ENCODE results near the gene SLFN12L. TPM values are rescaled to one million over a fixed set of nuclear protein-coding genes. Genes with fewer than 3 reads are reported as not detected.

The SLFN12L gene
- total RNA-seq, 4 donors from 2014 or later = 0.32 to 1.7 (median 1.0) TPM

DNA sequence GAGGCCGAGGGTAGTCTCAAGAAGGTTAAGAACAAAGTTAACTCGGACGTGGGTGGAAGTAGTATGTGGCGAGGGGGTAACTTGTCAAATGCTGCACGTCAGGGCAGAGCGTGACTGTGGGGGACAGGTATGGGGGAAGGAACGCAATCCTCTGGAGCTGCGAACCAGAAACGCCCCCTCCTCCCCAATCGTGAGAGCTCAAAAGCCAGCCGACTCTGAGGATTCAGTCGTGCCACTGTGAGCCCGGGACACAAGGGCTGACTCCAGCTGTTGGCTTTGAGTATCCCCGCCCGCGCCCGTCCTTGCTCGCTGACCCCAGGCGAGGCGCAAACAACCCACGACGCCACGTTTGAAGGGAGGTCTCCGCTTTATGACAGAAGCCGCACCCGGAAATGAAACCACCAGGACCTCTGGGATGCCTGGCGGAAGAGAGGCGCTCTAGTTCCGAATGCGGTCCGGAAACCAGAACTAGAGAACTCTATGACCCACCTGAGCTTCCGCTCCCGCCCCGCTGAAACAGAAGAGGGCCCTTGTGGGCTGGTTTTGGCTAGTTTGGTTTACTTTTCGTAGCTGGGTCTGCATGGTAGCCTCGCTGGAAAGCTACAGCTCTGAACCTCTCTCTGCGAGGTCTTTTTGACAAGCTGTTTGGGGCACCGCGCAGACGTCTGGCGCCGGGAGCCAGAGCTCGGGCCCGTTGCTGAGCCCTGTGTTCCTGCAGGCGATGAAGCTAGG, 40.9 kb upstream of the SLFN12L start, which contains the start of gene PEX12:
Gene PEX12 (minus strand): TSS at position 375 of the 732 bp plus-strand sequence. CDS start 550 bp downstream, outside the sequence.
- Histone ChIP-seq H3K4me3 (peak within 1 kb of the TSS; percentile 72 to 84 (median 75)), H3K36me3 (peaks cover 0 to 32% (median 25%) of the 10 kb centered on the region in 4 donors), H3K27ac (replicated peaks in 1 of 4) (peak within 1 kb of the TSS; percentile 86 to 92 (median 88)), H3K27me3 (no peaks in the 10 kb centered on the region), H3K4me1 (peaks cover 19 to 25% (median 24%) of the 10 kb centered on the region in 4 donors), H3K9me3 (no peaks in the 10 kb centered on the region)
- intact Hi-C loops (cut with DNase I) = no loop called here
- peak; percentile 95 for DNase-seq (ENCODE audit: extremely low spot score)
- TF ChIP-seq POLR2A (IDR thresholded peaks at IDR 0.05; ENCODE audit: low read depth) (no peak), POLR2AphosphoS5 (IDR thresholded peaks at IDR 0.05) (peak; percentile 89 to 92)
- TF ChIP-seq, protein P1, sequence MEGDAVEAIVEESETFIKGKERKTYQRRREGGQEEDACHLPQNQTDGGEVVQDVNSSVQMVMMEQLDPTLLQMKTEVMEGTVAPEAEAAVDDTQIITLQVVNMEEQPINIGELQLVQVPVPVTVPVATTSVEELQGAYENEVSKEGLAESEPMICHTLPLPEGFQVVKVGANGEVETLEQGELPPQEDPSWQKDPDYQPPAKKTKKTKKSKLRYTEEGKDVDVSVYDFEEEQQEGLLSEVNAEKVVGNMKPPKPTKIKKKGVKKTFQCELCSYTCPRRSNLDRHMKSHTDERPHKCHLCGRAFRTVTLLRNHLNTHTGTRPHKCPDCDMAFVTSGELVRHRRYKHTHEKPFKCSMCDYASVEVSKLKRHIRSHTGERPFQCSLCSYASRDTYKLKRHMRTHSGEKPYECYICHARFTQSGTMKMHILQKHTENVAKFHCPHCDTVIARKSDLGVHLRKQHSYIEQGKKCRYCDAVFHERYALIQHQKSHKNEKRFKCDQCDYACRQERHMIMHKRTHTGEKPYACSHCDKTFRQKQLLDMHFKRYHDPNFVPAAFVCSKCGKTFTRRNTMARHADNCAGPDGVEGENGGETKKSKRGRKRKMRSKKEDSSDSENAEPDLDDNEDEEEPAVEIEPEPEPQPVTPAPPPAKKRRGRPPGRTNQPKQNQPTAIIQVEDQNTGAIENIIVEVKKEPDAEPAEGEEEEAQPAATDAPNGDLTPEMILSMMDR (IDR thresholded peaks at IDR 0.05) = peak in 2 of 3 experiments; percentile 6 to 23
- WGBS = 0% methylated on average over 18 of the region's 45 CpGs

DNA sequence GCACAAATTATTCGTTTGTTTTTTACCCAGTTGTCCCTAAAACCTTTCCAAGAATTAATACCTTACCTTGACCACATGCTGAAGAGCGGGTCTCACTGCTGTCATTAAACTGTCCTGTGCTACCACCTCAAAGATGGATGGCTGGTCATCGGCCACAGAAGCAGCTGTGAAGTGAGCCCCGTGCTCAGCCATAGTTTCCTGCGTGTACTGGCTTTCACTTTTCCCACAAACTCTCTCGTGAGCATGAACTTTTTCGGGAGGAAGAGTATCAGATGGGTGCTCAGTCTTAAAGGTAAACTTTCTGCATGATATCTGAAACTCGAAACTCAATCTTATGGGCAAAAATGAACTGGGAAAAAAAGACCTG, 40.3 kb upstream of the SLFN12L start:
- no peak for DNase-seq (ENCODE audit: extremely low spot score)
- Histone ChIP-seq H3K4me3 (peak overlapping the region; percentile 72 to 84 (median 75)), H3K9me3 (no peaks in the 10 kb centered on the region), H3K27me3 (no peaks in the 10 kb centered on the region), H3K4me1 (peaks cover 19 to 25% (median 24%) of the 10 kb centered on the region in 4 donors), H3K36me3 (peaks cover 0 to 35% (median 25%) of the 10 kb centered on the region in 4 donors), H3K27ac (replicated peaks in 1 of 4) (peak overlapping the region; percentile 86 to 92 (median 88))
- 5% methylated on average over 8 of the region's 8 CpGs for WGBS
- TF ChIP-seq EP300 (IDR thresholded peaks at IDR 0.05) (no peak), POLR2A (IDR thresholded peaks at IDR 0.05; ENCODE audit: low read depth) (no peak), POLR2AphosphoS5 (IDR thresholded peaks at IDR 0.05) (no peak)
- TF ChIP-seq, protein P1 (IDR thresholded peaks at IDR 0.05) = no peak
- intact Hi-C loops (cut with DNase I) = no loop called here

DNA sequence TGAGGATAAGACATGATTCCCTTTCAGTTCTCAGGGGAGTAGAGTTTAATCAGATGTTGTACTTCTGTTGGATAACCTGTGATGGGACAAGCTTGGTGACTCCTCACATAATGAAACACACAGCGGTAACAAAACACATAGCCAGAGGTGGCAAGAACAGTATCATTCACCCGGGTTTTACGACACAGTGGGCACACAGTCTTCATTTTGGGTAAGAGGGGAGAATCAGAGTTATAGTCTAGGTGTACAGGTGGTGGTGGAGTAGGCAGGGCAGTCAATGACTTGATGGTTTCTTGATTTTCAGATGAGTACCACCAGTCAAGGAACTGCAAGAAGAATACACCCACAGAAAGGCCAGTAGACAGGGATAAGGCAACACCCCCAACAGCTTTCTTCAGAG, 38.3 kb upstream of the SLFN12L start:
- TF ChIP-seq, protein P1 (IDR thresholded peaks at IDR 0.05) = no peak
- no peak for TF ChIP-seq POLR2A (IDR thresholded peaks at IDR 0.05; ENCODE audit: low read depth)
- no peak for TF ChIP-seq EP300 (IDR thresholded peaks at IDR 0.05)
- no peak for DNase-seq (ENCODE audit: extremely low spot score)
- intact Hi-C loops (cut with DNase I) = no loop called here
- Histone ChIP-seq H3K27me3 (no peaks in the 10 kb centered on the region), H3K4me3 (no peak overlapping the region), H3K9me3 (no peaks in the 10 kb centered on the region), H3K27ac (replicated peaks in 1 of 4) (no peak overlapping the region), H3K4me1 (peaks cover 19 to 34% (median 29%) of the 10 kb centered on the region in 4 donors), H3K36me3 (peaks cover 0 to 42% (median 30%) of the 10 kb centered on the region in 4 donors)
- 90% methylated on average over 3 of the region's 3 CpGs for WGBS

DNA sequence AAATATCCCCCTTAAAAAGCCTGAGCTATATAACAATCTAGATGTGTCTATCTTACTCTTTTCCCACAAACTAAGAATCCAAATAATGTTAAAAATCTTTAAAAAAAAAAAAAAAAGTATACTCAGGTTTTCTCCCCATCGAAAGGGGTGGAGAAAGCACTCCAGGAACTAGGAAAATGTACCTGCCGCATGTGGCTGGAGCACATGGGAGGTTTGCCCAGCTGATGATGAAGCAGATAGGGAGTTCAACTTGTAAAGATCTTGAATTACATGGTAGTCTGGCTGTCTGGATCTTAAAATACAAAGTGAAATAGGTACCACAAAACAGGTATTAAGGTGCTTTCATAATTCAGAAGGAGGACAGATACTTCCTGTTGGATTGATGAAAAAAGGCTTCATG, 31.9 kb upstream of the SLFN12L start:
- Histone ChIP-seq H3K27ac (replicated peaks in 1 of 4) (no peak overlapping the region), H3K9me3 (no peaks in the 10 kb centered on the region), H3K36me3 (peaks cover 0 to 20% (median 14%) of the 10 kb centered on the region in 4 donors), H3K4me1 (peaks cover 20 to 40% (median 32%) of the 10 kb centered on the region in 4 donors), H3K27me3 (no peaks in the 10 kb centered on the region), H3K4me3 (no peak overlapping the region)
- intact Hi-C loops (cut with DNase I) = no loop called here
- TF ChIP-seq POLR2AphosphoS5 (IDR thresholded peaks at IDR 0.05) (no peak), EP300 (IDR thresholded peaks at IDR 0.05) (no peak), POLR2A (IDR thresholded peaks at IDR 0.05; ENCODE audit: low read depth) (no peak)
- TF ChIP-seq, protein P1 (IDR thresholded peaks at IDR 0.05) = no peak
- 93% methylated on average over 2 of the region's 2 CpGs for WGBS
- DNase-seq (ENCODE audit: extremely low spot score) = no peak
